Measurements from ENCODE around the gene EIF4E3. TPM values are rescaled to one million over a fixed set of nuclear protein-coding genes. Genes with fewer than 3 reads are reported as not detected.

The EIF4E3 gene
- 10 to 100 TPM; 22.2 to 29.3 TPM for total RNA-seq
- polyA plus RNA-seq, result 10 to 100 TPM; 10.2 to 21.7 TPM
- long read RNA-seq, donor 1, partial matches to known transcripts, result 0 of 17 reads
- long read RNA-seq, donor 1, other reads (novel, unspliced or antisense), result 17 of 17 reads
- long read RNA-seq, donor 2, full-length matches to known transcripts, result 21 of 25 reads
- long read RNA-seq, donor 2, partial matches to known transcripts, result 1 of 25 reads
- long read RNA-seq, donor 2, other reads (novel, unspliced or antisense), result 3 of 25 reads

DNA sequence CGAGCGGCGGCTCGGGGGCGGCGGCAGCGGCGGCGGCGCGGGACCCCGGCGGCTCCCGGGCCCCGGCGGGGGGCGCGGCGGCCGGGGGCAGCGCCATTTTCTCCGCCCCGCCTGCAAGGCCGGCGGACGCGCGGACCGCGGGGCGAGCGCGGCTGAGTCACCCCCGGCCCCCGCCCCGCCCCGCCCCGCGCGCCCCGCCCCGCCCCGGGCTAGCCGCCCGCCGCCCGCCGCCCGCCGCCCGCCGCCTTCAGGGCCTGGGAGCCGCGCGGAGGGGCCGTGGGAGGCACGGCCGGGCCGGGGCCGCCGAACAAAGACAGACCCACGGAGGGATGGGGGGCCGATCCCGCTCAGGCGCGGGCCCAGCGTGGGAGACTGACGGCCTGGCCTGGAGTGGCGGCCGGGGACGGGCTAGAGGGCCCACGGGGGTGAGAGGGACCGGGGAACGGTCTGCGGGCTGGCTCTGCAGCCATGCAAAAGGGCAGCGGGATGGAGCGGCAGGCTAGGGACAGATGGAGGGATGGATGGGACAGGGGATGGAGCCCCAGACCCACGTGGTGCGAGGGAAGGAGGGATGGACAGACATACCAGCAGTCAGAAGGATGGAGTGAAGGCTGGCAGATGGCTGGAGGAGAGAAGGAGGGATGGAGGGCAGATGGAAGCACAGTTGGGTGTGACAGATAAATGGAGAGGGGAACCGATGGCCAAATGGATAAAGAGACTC, at the start of gene EIF4E3:
Gene EIF4E3, minus strand, starts transcription at position 132 of the 721 bp plus-strand sequence. Its CDS starts 35 bp downstream, at position 97.
- H3K27me3 ChIP-seq (ENCODE audit: control insufficient read depth in 1 of 2, insufficient read depth in 2 of 2, low read length in 1 of 2), result no peaks in the 10 kb centered on the region
- H3K4me1 ChIP-seq (ENCODE audit: control insufficient read depth in 1 of 2, insufficient read depth in 2 of 2, low read length in 2 of 2), result no peaks in the 10 kb centered on the region
- intact Hi-C loops (cut with DNase I), result loop anchor here in 1 of 2 donors (10.0 kb wide), 2 partner anchors 1119 to 1359 kb away; partner anchors contain the start of gene SHQ1
- 3 to 6% methylated on average over 32 to 80 of the region's 80 CpGs for WGBS, 2 donors
- peak within 1 kb of the TSS; percentile 93 to 97 for H3K4me3 ChIP-seq (ENCODE audit: low read length in 2 of 2)
- no peaks in the 10 kb centered on the region for H3K36me3 ChIP-seq (ENCODE audit: control insufficient read depth in 1 of 2, insufficient read depth in 2 of 2, low read length in 1 of 2)
- H3K27ac ChIP-seq (ENCODE audit: low read depth in 1 of 2, low read length in 2 of 2), result no peak within 1 kb of the TSS
- H3K9me3 ChIP-seq (ENCODE audit: control insufficient read depth, low read length), result no peaks in the 10 kb centered on the region
- peak; percentile 52 to 81 for DNase-seq
- peak; percentile 50 for ATAC-seq (ENCODE audit: low FRiP score)

DNA sequence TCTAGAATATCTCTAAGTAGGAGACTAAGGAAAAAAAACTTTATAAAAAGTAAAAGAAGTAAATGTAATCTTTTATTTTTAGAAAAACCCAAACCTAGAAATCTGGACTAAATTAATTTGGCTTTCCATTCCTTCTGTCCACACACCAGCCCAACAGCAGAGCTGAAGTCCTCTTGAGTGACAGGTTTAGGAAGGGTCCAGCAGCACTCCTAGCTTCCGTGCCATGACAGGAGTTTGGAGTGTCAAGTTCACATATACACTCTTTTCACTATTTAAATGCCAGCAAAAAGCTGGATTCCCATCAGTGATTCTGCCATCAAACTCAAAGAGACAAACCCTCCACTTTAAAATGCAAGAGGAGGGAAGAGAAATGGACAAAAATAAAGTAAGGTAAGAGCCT, 46.7 kb upstream of the EIF4E3 start:
- Histone ChIP-seq H3K4me1 (ENCODE audit: control insufficient read depth in 1 of 2, insufficient read depth in 2 of 2, low read length in 2 of 2) (no peaks in the 10 kb centered on the region), H3K27me3 (ENCODE audit: control insufficient read depth in 1 of 2, insufficient read depth in 2 of 2, low read length in 1 of 2) (peaks cover 3 to 4% of the 10 kb centered on the region in 2 donors), H3K36me3 (ENCODE audit: control insufficient read depth in 1 of 2, insufficient read depth in 2 of 2, low read length in 1 of 2) (no peaks in the 10 kb centered on the region), H3K27ac (ENCODE audit: low read depth in 1 of 2, low read length in 2 of 2) (no peak overlapping the region), H3K4me3 (ENCODE audit: low read length in 2 of 2) (no peak overlapping the region), H3K9me3 (ENCODE audit: control insufficient read depth, low read length) (no peaks in the 10 kb centered on the region)
- DNase-seq (no peak), ATAC-seq (ENCODE audit: low FRiP score) (no peak)
- 63 to 74% methylated on average over 1 of the region's 1 CpG for WGBS, 2 donors
- intact Hi-C loops (cut with DNase I), result no loop called here

DNA sequence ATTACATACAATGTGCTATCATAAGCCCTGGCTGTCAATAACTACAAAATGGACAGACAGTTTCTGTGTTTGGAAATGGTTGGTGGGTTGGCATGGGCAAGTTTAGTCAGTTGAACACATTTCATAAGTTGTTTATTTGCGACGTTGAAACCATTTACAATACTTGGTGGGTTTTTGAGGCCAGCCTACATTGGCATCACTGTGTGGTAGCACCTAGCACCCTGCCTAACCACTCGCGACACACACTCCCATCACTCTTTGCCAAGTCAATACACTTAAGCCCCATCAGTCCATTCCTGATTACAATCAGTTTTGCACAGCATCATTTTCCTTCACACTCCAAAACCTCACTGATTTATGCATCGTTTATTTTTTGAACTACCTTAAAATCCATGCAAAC, 45.9 kb upstream of the EIF4E3 start:
- H3K27ac ChIP-seq (ENCODE audit: low read depth in 1 of 2, low read length in 2 of 2), result no peak overlapping the region
- 60 to 63% methylated on average over 5 of the region's 5 CpGs for whole genome bisulfite sequencing, 2 donors
- DNase-seq (no peak), ATAC-seq (ENCODE audit: low FRiP score) (no peak)
- H3K9me3 ChIP-seq (ENCODE audit: control insufficient read depth, low read length), result no peaks in the 10 kb centered on the region
- peaks cover 3 to 4% of the 10 kb centered on the region in 2 donors for H3K27me3 ChIP-seq (ENCODE audit: control insufficient read depth in 1 of 2, insufficient read depth in 2 of 2, low read length in 1 of 2)
- H3K4me1 ChIP-seq (ENCODE audit: control insufficient read depth in 1 of 2, insufficient read depth in 2 of 2, low read length in 2 of 2), result no peaks in the 10 kb centered on the region
- no peak overlapping the region for H3K4me3 ChIP-seq (ENCODE audit: low read length in 2 of 2)
- H3K36me3 ChIP-seq (ENCODE audit: control insufficient read depth in 1 of 2, insufficient read depth in 2 of 2, low read length in 1 of 2), result no peaks in the 10 kb centered on the region
- intact Hi-C loops (cut with DNase I), result no loop called here

DNA sequence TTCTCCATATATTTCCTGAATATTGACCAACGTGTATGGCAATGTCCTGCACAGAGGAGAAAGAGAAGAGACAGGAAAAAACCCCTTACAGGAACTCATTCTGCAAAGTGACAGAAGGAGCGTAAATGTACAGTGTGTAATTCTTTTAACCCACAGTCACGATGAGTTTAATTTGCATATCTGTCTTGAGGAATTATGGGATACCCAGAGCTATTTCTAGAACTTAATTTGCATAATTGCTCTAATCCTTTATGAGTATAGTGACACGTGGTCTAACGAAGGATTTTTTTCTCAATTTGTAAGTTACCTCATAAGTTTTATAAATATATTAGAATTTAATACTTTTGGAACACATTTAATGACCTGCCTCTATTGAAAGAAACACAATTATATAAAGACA, 38.2 kb upstream of the EIF4E3 start:
- Histone ChIP-seq H3K36me3 (ENCODE audit: control insufficient read depth in 1 of 2, insufficient read depth in 2 of 2, low read length in 1 of 2) (no peaks in the 10 kb centered on the region), H3K4me3 (ENCODE audit: low read length in 2 of 2) (no peak overlapping the region), H3K27me3 (ENCODE audit: control insufficient read depth in 1 of 2, insufficient read depth in 2 of 2, low read length in 1 of 2) (no peaks in the 10 kb centered on the region), H3K9me3 (ENCODE audit: control insufficient read depth, low read length) (no peaks in the 10 kb centered on the region), H3K27ac (ENCODE audit: low read depth in 1 of 2, low read length in 2 of 2) (no peak overlapping the region), H3K4me1 (ENCODE audit: control insufficient read depth in 1 of 2, insufficient read depth in 2 of 2, low read length in 2 of 2) (no peaks in the 10 kb centered on the region)
- WGBS, 2 donors, result 81 to 82% methylated on average over 5 of the region's 5 CpGs
- DNase-seq (no peak), ATAC-seq (ENCODE audit: low FRiP score) (no peak)
- intact Hi-C loops (cut with DNase I), result no loop called here

DNA sequence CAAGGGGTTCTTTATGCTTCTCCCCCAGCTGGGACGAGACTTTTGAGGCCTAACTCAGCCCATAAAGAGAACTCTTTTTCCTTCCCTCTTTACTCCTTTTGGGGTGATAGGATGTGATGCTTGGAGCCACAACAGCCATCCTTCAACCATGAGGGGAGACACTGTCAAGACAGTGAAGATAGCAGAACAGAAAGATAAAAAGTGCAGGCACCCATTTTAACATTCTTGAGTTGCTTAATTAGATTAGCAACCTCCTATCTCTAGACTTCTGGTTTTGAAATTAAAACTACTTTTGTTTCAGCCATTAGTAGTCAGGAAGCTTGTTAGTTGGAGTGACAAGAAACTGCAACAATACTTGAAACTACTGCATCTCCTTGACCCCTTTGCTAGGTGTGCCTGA, 34.9 kb upstream of the EIF4E3 start:
- 91 to 96% methylated on average over 1 of the region's 1 CpG for WGBS, 2 donors
- Histone ChIP-seq H3K4me3 (ENCODE audit: low read length in 2 of 2) (no peak overlapping the region), H3K36me3 (ENCODE audit: control insufficient read depth in 1 of 2, insufficient read depth in 2 of 2, low read length in 1 of 2) (no peaks in the 10 kb centered on the region), H3K27ac (ENCODE audit: low read depth in 1 of 2, low read length in 2 of 2) (no peak overlapping the region), H3K4me1 (ENCODE audit: control insufficient read depth in 1 of 2, insufficient read depth in 2 of 2, low read length in 2 of 2) (no peaks in the 10 kb centered on the region), H3K9me3 (ENCODE audit: control insufficient read depth, low read length) (no peaks in the 10 kb centered on the region), H3K27me3 (ENCODE audit: control insufficient read depth in 1 of 2, insufficient read depth in 2 of 2, low read length in 1 of 2) (no peaks in the 10 kb centered on the region)
- ATAC-seq (ENCODE audit: low FRiP score), result no peak
- intact Hi-C loops (cut with DNase I), result no loop called here
- no peak for DNase-seq

DNA sequence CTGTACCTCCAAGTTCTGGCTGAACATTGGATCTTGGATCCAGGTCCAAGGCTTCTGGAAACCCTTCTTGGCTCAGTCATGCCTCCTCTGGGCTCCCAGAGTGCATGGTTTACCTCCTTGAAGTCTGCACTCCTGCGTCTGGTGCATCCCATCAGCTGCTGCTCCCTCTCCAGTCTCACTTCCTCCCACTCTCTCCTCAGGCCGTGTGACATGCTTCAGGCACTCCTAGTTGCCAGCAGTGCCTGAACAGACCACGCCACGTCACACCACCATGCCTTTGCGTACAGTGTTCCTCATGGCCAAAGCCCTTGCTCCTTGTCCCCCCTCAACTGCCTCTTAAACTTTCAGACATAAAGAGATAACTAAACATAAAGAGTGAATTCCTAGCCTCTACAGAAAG, 34.2 kb upstream of the EIF4E3 start:
- intact Hi-C loops (cut with DNase I), result no loop called here
- no peaks in the 10 kb centered on the region for H3K27me3 ChIP-seq (ENCODE audit: control insufficient read depth in 1 of 2, insufficient read depth in 2 of 2, low read length in 1 of 2)
- no peak overlapping the region for H3K27ac ChIP-seq (ENCODE audit: low read depth in 1 of 2, low read length in 2 of 2)
- WGBS, 2 donors, result 86 to 89% methylated on average over 5 of the region's 5 CpGs
- ATAC-seq (ENCODE audit: low FRiP score) (no peak), DNase-seq (no peak)
- H3K36me3 ChIP-seq (ENCODE audit: control insufficient read depth in 1 of 2, insufficient read depth in 2 of 2, low read length in 1 of 2), result no peaks in the 10 kb centered on the region
- no peaks in the 10 kb centered on the region for H3K9me3 ChIP-seq (ENCODE audit: control insufficient read depth, low read length)
- H3K4me3 ChIP-seq (ENCODE audit: low read length in 2 of 2), result no peak overlapping the region
- H3K4me1 ChIP-seq (ENCODE audit: control insufficient read depth in 1 of 2, insufficient read depth in 2 of 2, low read length in 2 of 2), result no peaks in the 10 kb centered on the region

DNA sequence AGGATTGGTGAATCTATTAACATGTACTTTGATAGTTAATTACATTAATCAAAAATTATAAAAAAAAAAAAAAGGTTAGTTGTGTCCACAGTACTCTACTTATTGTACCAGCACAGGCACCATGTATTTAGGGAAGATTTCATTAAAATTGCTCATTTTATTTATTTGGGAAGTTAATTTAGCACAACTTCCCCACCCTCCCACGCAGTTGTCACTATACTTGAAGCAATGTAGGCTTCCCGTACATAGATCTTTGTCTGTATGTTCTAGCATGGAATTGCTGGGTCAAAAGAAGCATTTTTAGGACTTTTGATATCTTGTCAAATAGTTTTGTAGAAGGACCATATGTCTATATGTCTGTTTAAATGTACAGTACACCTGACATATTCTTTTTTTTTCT, 32.9 kb upstream of the EIF4E3 start:
- Histone ChIP-seq H3K9me3 (ENCODE audit: control insufficient read depth, low read length) (no peaks in the 10 kb centered on the region), H3K4me1 (ENCODE audit: control insufficient read depth in 1 of 2, insufficient read depth in 2 of 2, low read length in 2 of 2) (no peaks in the 10 kb centered on the region), H3K4me3 (ENCODE audit: low read length in 2 of 2) (no peak overlapping the region), H3K27me3 (ENCODE audit: control insufficient read depth in 1 of 2, insufficient read depth in 2 of 2, low read length in 1 of 2) (no peaks in the 10 kb centered on the region), H3K36me3 (ENCODE audit: control insufficient read depth in 1 of 2, insufficient read depth in 2 of 2, low read length in 1 of 2) (no peaks in the 10 kb centered on the region), H3K27ac (ENCODE audit: low read depth in 1 of 2, low read length in 2 of 2) (no peak overlapping the region)
- ATAC-seq (ENCODE audit: low FRiP score) (no peak), DNase-seq (no peak)
- intact Hi-C loops (cut with DNase I), result loop anchor here in 1 of 2 donors (1.0 kb wide), 1 partner anchor 11 kb away; no protein-coding TSS in a partner anchor
- 96 to 100% methylated on average over 2 of the region's 2 CpGs for WGBS, 2 donors

DNA sequence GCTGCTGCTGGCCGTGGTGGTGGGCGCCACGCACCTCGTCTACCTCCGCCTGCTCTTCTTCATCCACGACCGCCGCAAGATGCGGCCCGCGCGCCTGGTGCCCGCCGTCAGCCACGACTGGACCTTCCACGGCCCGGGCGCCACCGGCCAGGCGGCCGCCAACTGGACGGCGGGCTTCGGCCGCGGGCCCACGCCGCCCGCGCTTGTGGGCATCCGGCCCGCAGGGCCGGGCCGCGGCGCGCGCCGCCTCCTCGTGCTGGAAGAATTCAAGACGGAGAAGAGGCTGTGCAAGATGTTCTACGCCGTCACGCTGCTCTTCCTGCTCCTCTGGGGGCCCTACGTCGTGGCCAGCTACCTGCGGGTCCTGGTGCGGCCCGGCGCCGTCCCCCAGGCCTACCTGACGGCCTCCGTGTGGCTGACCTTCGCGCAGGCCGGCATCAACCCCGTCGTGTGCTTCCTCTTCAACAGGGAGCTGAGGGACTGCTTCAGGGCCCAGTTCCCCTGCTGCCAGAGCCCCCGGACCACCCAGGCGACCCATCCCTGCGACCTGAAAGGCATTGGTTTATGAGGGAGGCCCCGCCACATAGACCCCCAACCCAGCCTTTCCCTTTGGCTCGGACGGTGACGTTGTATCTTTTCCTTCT, 29.5 kb upstream of the EIF4E3 start:
- intact Hi-C loops (cut with DNase I), result no loop called here
- H3K4me3 ChIP-seq (ENCODE audit: low read length in 2 of 2), result no peak overlapping the region
- no peaks in the 10 kb centered on the region for H3K9me3 ChIP-seq (ENCODE audit: control insufficient read depth, low read length)
- no peak for ATAC-seq (ENCODE audit: low FRiP score)
- H3K27me3 ChIP-seq (ENCODE audit: control insufficient read depth in 1 of 2, insufficient read depth in 2 of 2, low read length in 1 of 2), result no peaks in the 10 kb centered on the region
- whole genome bisulfite sequencing, 2 donors, result 25 to 29% methylated on average over 64 to 65 of the region's 65 CpGs
- no peaks in the 10 kb centered on the region for H3K36me3 ChIP-seq (ENCODE audit: control insufficient read depth in 1 of 2, insufficient read depth in 2 of 2, low read length in 1 of 2)
- no peak overlapping the region for H3K27ac ChIP-seq (ENCODE audit: low read depth in 1 of 2, low read length in 2 of 2)
- no peaks in the 10 kb centered on the region for H3K4me1 ChIP-seq (ENCODE audit: control insufficient read depth in 1 of 2, insufficient read depth in 2 of 2, low read length in 2 of 2)
- no peak for DNase-seq

All from aorta (tissue), 5 donors.